ENCODE data around the gene SPOCK1. TPM values are rescaled to one million over a fixed set of nuclear protein-coding genes. Genes with fewer than 3 reads are reported as not detected.

The SPOCK1 gene
- 10.6 to 24.2 TPM (median 20.1 TPM) in 5 replicates for total RNA-seq (2022; extraction: Qiagen RNA extraction)

DNA sequence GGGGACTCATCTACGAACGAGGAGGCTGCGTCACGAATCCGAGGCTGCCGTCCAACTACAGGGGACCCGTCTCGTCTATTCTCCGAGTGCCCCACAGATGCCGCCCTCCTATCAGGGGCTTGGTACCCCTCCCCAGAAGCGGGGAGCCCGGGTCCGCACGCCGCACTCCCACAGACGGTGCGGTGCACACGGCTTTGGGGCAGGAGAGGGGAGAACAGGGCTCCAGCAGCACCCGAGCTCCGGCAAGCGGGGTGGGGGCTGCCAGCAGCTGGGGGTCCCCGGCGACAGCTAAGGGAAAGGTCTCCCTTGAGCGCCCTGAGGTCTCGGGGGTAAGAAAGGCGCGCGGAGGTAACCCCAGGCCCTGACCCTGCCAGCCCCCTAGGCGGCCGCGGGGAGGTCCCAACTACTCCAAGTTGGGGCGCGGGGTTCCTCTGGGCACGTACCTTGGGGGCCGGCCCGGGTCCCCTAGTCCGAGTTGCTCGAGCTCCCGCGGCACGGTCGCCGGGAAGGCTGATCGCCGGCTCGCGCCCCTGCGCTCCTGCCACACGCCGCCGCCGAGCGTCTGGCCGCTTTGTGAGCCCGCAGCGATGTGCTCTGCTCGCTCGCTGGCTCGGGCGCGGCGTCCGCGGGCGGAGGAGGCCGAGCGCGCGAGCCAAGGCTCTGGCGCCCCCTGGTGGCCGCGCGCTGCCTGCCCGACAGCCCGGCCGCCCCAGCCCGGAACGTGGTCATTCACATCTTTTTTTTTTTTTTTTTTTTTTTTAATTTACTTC, at the start of gene SPOCK1:
SPOCK1 (minus strand) TSS at position 591 of the 770 bp plus-strand sequence.

Other genes starting within 250 kb of the SPOCK1 start
- 0.07 to 0.21 TPM (median 0.15 TPM) in 5 replicates for gene KLHL3, start 236.8 kb upstream of the SPOCK1 start, total RNA-seq (2022; extraction: Qiagen RNA extraction)